GM12892 (cell line): Measurements from ENCODE around the gene TTYH2.
"Not testable (repeated sequence)": the region's sequence is repeated elsewhere in the genome, so short reads cannot be mapped to it uniquely, and the experiment has no call there.

ENCODE experiments used
- DNase-seq: peaks from one replicate; pipeline ENCODE4 v3.0.0; 2011; ENCODE audit not compliant: insufficient read length
- FAIRE-seq: peaks from 2 replicates; lab custom pipeline; 2011; peaks lifted over from hg19 to GRCh38; lab: Jason Lieb, UNC
- POLR2A ChIP-seq: IDR thresholded peaks from 2 replicates; pipeline ENCODE4 v1.6.1; 2011; ENCODE audit warnings: low read depth, low read length, control low read depth
- POLR2AphosphoS5 ChIP-seq: IDR thresholded peaks from 2 replicates; pipeline ENCODE4 v1.6.1; 2011; ENCODE audit warnings: low read depth, low read length, control low read depth
- TAF1 ChIP-seq: IDR thresholded peaks from 2 replicates; pipeline ENCODE4 v1.6.1; 2011; ENCODE audit warnings: low read depth, mild to moderate bottlenecking, control low read depth, low read length, borderline replicate concordance

Gene TTYH2

DNA sequence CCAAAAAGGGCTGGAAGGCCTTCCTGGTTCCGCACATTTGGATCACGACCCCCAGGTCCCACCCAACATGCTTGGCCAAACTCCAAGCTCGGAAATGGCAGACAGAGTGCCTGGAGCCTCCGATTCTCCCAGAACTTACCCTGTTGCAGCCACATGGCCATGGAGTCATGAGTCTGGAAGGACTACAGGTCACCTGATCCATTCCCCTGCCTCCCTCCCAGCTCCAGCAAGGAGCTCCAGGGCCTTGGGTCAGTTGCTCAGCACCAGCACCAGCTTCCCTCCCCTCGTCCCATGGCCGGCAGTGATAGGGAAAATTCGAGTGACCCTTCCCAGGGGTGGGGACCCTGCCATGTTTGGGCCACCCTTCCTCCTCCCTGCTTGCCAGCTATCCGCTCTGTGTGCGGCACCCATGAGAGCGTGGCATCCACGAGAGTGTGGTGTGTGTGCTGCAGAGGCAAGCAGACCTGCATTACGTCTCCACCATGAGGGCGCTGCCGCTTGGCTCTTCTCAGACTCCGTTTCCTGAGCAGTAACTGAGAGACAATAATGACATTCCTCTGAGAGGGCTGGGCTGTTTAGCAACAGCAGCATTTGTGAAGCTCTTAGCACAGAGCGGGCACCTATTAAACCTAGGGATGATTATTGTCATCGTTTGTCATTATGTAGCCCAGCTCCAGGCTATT lies 31.2 kb upstream of the TTYH2 start:
- FAIRE-seq (no peak), DNase-seq (no peak)

DNA sequence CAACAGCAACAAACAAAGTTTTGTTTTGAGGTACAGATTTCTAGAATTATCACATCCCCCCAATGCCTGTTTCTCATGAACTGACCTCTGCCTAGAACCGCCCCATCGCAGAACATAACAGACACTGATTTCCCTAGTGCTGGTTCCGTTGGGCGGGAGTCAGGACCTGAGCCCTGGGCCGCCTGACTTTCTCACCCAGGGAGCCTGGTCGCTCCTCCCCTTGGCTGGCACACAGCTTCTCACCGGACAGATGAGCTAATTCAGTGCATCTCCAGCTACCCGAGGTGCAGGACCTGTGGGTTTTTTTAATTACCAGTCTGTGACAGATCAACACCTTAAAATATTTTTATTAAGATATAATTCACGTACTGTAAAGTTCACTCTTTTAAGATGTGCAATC lies 30.0 kb upstream of the TTYH2 start:
- TF ChIP-seq POLR2A (no peak), TAF1 (no peak), POLR2AphosphoS5 (no peak)
- DNase-seq (no peak), FAIRE-seq (no peak)

More for the DNA sequence above, 31.2 kb upstream of the TTYH2 start:
- TF ChIP-seq POLR2AphosphoS5: no peak
- no peak for TF ChIP-seq POLR2A
- no peak for TF ChIP-seq TAF1

DNA sequence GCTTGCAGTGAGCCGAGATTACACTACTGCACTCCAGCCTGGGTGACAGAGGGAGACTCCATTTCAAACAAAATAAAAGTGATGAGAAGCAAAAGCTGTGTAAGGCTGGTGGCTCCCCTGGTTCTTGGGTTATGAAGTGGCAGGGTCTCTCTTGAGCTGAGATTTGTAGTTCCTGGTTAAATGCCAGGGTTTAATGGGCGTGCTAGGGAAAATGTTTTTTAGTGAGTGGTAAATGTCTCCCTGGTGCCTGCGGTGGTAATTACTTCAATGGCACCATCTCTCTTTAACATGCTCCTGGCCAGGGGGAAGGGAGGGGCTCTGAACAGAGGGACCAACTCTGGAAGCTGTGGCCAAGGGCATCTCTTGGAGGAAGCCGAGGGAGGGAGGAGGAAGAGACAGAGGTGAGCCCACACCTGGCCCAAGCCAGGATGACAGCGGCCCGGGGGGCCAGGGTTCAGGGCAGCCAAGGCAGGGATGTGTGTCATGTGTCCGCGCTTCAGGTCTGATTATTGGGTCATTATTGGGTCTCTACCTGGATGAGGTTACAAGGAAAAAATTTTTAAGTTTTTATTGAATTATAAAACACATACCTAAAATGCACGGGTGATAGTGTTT lies 27.7 kb upstream of the TTYH2 start:
- DNase-seq (no peak), FAIRE-seq (no peak)
- TF ChIP-seq POLR2A (no peak), TAF1 (no peak), POLR2AphosphoS5 (no peak)

DNA sequence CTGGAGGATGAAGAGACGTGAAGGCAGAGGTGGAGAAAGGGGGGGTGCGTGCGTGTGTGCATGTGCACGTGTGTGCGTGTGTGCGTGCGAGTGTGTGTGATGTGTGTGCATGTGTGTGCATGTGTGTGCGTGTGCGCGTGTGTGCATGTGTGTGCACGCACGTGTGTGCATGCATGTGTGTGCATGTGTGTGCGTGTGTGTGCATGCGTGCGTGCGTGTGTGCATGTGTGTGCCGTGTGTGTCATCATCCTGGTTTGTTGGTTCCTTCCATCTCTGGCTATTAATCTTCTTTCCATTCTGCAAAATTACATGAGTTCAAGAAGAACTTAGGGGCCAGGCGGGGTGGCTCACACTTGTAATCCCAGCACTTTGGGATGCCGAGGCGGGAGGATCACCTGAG lies 26.9 kb upstream of the TTYH2 start:
- DNase-seq: no peak
- no peak for FAIRE-seq
- TF ChIP-seq POLR2AphosphoS5 (peak; percentile 42; the same call in 1 of the 2 replicates), POLR2A (no peak), TAF1 (no peak)

DNA sequence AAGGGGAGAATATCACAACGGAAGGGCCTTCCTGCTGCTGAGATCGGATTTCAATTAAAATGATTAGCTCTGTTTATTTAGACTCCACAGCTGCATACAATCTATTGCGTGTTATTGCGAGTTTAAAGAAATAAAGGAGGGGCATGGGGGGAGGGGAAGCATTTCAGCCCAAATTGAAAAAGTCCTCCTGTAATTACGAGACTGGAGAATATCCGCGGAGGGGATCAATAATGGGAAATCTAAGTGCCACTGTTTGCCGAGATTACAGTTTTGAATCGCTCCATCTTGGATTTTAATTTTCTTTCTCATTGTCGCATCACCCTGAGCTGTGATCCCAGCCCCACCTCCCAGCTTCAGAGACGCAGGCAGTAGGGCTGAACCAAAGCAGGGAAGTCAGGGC lies 25.6 kb upstream of the TTYH2 start:
- no peak for DNase-seq
- TF ChIP-seq POLR2AphosphoS5: no peak
- no peak for TF ChIP-seq POLR2A
- no peak for TF ChIP-seq TAF1
- no peak for FAIRE-seq

DNA sequence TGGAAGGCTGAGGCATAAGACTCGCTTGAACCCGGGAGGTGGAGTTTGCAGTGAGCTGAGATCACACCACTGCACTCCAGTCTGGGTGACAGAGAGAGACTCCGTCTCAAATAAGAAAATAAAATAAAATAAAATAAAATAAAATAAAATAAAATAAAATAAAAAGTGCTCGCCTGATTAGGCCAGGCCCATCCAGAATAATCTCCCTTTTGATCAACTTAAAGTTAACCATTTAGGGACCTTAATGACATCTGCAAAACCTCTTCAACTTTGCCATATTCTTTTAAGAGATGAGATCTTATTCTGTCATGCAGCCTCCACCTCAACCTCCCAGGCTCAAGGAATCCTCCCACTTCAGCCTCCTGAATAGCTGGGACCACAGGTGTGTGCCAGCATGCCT lies 24.7 kb upstream of the TTYH2 start:
- FAIRE-seq, DNase-seq: not testable (repeated sequence)

DNA sequence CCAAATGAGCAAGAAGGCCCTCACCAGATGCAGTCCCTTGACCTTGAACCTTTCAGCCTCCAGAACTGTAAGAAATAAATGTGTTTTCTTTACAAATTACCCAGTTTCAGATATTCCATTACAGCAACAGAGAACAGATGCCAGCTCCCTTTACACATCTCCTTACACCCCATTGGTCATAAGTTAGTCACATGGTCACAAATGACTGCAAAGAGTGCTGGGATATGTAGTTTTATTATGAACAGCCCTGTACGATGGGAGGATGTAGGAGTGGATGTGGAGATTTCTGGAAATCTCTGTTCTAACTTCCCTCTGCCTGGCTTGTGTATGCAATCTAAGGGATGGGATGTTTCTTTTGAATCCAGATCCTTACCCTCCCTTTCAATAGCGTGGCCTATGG lies 23.2 kb upstream of the TTYH2 start:
- FAIRE-seq (peak; percentile 33), DNase-seq (no peak)
- TF ChIP-seq TAF1: no peak
- TF ChIP-seq POLR2A: no peak
- TF ChIP-seq POLR2AphosphoS5: no peak

DNA sequence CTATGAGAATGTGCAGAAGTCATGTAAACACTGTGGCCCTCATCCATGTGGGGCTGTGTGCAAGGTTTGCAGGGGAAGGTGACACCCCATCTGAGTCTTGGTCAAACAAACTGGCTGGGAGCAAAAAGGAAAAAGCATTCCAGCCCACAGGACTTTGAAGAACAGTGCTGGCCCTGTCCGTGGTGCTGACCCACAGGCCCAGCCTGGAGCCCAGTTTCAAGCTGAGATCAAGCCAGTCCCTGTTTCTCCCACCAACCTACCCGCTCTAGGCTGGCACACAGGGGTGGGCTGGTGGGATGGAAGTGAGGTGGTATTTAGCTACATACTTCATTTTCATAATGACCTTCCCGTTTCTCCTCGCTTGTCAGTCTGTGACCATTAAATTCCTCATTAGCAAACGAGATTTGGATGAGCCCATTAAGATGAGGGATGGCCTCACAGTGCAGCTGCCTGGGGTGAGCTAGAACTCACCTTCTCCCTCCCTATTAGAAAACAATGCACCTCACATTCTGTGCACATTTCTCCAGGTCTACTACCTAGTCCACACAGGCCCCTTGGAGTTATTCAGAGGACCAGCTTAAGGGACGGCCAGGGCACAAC lies 22.5 kb upstream of the TTYH2 start:
- DNase-seq (no peak), FAIRE-seq (no peak)
- TF ChIP-seq POLR2AphosphoS5 (no peak), POLR2A (no peak), TAF1 (no peak)

DNA sequence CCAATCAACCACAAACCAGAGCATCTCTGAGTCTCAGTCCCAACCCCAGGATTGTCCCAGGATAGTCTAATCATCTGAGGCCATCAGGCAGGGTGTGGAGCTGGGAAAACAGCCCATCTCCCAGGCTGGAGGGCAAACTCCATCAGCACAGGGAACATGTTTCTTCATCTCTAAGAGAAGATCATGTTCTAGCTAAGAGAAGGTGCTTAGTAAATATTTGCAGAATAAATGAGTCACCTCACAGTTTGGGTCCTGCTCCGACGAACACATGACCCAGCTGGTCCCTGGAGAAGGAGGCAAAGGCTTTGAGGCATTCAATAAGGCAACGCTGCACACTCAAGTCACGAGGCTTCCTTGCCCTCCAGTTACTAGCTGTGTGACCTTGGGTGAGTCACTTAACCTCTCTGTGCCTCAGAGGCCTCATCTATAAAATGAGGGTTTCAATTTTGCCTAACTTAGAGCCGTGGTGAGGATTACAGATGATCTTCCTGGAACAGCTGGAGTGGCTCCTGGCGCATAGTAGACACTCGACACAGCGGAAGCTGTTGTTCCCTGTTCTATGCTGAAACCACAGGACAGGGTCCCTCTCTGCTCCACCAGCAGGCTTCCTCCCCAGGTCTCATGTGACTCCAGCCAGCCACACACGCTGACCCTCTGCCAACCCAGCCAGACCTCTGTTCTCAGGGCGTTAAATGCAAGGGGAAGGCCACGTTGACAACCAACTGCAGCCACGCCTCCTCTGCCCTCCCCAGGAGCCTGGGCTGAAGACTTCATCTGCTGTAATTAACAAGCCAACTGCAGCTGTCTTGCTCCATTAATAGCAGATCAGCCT lies 20.2 kb upstream of the TTYH2 start:
- no peak for FAIRE-seq
- no peak for DNase-seq
- no peak for TF ChIP-seq TAF1
- no peak for TF ChIP-seq POLR2AphosphoS5
- no peak for TF ChIP-seq POLR2A

DNA sequence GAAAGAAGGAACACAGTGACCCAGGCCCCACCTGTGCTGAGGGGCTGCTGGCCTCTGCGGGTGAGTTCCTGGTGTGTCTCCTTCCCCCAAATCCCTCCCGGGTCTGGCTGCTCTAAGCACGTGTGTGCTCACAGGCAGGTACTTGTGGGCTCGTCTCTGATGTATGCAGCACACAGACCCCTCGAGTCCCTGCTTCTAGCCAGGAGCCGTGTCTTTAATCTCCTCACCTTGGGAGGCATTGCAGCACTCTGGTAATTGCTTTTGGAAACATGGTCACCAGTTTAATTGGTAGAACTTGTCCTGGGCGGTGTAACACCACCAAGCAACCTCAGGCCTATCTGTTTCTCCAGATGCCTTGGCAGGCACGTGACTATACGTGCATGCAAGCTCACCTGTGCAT lies 18.7 kb upstream of the TTYH2 start:
- TF ChIP-seq POLR2AphosphoS5: no peak
- FAIRE-seq (no peak), DNase-seq (no peak)

DNA sequence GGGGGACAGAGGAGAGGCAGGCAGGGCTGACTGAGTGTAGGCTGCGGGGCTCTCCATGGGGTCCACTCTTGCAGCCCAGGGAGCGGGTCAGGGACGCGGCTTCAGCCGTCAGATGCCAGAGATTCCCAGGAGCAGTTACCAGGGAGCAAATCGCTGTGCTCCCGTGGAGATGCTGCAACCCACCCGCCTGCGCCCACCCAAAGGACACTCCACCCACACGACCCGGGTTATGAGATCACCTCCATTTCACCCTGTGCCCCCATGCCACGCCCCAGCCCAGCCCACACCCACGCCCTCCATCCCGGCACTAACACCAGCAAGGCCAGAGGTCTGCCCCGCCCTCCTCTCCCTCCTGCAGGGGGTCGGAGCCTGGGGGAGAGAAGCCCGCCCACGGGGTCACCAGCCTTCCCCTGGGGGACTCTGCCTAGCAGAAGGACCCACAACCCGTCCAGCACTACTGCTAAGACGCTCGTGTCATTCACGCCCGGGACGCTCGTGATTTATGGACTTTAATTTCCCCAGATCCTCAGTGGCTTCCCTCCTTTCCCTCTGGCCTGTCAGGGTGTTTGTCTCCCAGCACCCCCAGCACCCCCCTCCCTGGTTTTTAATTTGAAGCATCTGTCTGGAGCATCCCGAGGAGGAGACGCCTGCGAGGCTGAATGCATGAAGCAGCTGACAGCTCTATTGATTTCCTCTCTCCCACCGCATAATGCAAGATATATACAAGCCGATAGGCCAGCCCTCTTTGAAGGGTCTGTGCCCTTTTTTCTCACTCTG lies 16.6 kb upstream of the TTYH2 start:
- TF ChIP-seq TAF1 (no peak), POLR2AphosphoS5 (no peak), POLR2A (no peak)
- DNase-seq: no peak
- FAIRE-seq: no peak

DNA sequence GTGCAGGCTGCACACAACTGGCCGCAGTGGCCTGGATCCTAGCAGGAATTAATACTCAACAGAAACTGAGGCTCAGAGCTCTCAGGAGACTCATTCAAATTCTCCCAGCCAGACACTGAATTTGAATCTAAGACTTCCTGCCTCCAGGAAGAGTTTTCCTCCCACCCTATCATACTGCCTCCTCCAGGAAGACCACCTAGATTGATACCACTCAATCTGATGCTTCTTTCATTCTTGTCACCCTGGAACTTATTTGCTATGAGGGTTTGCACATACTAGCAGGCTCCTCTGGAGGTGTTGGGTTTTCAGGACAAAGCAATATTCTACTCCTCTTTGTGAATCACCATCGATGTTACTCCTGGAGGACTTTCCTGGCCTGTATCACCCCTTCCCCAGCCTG lies 15.6 kb upstream of the TTYH2 start:
- TF ChIP-seq TAF1: no peak
- no peak for TF ChIP-seq POLR2A
- TF ChIP-seq POLR2AphosphoS5: no peak
- DNase-seq (no peak), FAIRE-seq (no peak)
